Measurements from ENCODE around the gene PHC3. TPM values are rescaled to one million over a fixed set of nuclear protein-coding genes. Genes with fewer than 3 reads are reported as not detected.
A peak's percentile ranks its signal among the peaks of the same experiment; 100 is the strongest.

Gene PHC3
- total and polyA plus RNA-seq, 4 donors, result 15.4 to 54.6 (median 23.2) TPM

GRCh38 chr3:170109579-170110293 lies 71.8 kb downstream of the PHC3 start:
- no peak for DNase-seq (ENCODE audit: low read depth in 4 of 6, low spot score in 6 of 6)
- Histone ChIP-seq H3K4me3 (ENCODE audit: low read depth, low read length) (no peak overlapping the region), H3K36me3 (ENCODE audit: control insufficient read depth, insufficient read depth, low read length) (peaks cover 7% of the 10 kb centered on the region), H3K4me1 (ENCODE audit: control insufficient read depth, insufficient read depth, low read length) (no peaks in the 10 kb centered on the region), H3K9me3 (ENCODE audit: control insufficient read depth, insufficient read depth, low read length) (no peaks in the 10 kb centered on the region), H3K27me3 (ENCODE audit: control insufficient read depth, insufficient read depth, low read length) (no peaks in the 10 kb centered on the region), H3K27ac (ENCODE audit: low read depth, low read length) (no peak overlapping the region)
- 95% methylated on average over 2 of the region's 2 CpGs for WGBS (ENCODE audit: insufficient coverage)

GRCh38 chr3:170108955-170109354 lies 72.6 kb downstream of the PHC3 start:
- H3K9me3 ChIP-seq (ENCODE audit: control insufficient read depth, insufficient read depth, low read length), result no peaks in the 10 kb centered on the region
- no peak overlapping the region for H3K4me3 ChIP-seq (ENCODE audit: low read depth, low read length)
- WGBS (ENCODE audit: insufficient coverage), result no CpG with 5 or more reads among the region's 3 CpGs
- no peak overlapping the region for H3K27ac ChIP-seq (ENCODE audit: low read depth, low read length)
- H3K4me1 ChIP-seq (ENCODE audit: control insufficient read depth, insufficient read depth, low read length), result no peaks in the 10 kb centered on the region
- peaks cover 5% of the 10 kb centered on the region for H3K36me3 ChIP-seq (ENCODE audit: control insufficient read depth, insufficient read depth, low read length)
- no peak for DNase-seq (ENCODE audit: low read depth in 4 of 6, low spot score in 6 of 6)
- H3K27me3 ChIP-seq (ENCODE audit: control insufficient read depth, insufficient read depth, low read length), result no peaks in the 10 kb centered on the region

- peak in 1 of 6 donors; percentile 15 for DNase-seq (ENCODE audit: low read depth in 4 of 6, low spot score in 6 of 6)
- WGBS (ENCODE audit: insufficient coverage), result no CpG with 5 or more reads among the region's 1 CpG
- Histone ChIP-seq H3K36me3 (ENCODE audit: control insufficient read depth, insufficient read depth, low read length) (peaks cover 4% of the 10 kb centered on the region), H3K4me3 (ENCODE audit: low read depth, low read length) (no peak overlapping the region), H3K4me1 (ENCODE audit: control insufficient read depth, insufficient read depth, low read length) (no peaks in the 10 kb centered on the region), H3K9me3 (ENCODE audit: control insufficient read depth, insufficient read depth, low read length) (no peaks in the 10 kb centered on the region), H3K27me3 (ENCODE audit: control insufficient read depth, insufficient read depth, low read length) (no peaks in the 10 kb centered on the region), H3K27ac (ENCODE audit: low read depth, low read length) (no peak overlapping the region)
Observed at GRCh38 chr3:170107941-170108340, 73.6 kb downstream of the PHC3 start.

- Histone ChIP-seq H3K4me3 (ENCODE audit: low read depth, low read length) (no peak overlapping the region), H3K27me3 (ENCODE audit: control insufficient read depth, insufficient read depth, low read length) (no peaks in the 10 kb centered on the region), H3K4me1 (ENCODE audit: control insufficient read depth, insufficient read depth, low read length) (no peaks in the 10 kb centered on the region), H3K9me3 (ENCODE audit: control insufficient read depth, insufficient read depth, low read length) (no peaks in the 10 kb centered on the region), H3K36me3 (ENCODE audit: control insufficient read depth, insufficient read depth, low read length) (no peaks in the 10 kb centered on the region), H3K27ac (ENCODE audit: low read depth, low read length) (no peak overlapping the region)
- WGBS (ENCODE audit: insufficient coverage), result 96% methylated on average over 5 of the region's 8 CpGs
- DNase-seq (ENCODE audit: low read depth in 4 of 6, low spot score in 6 of 6), result peak in 1 of 6 donors; percentile 83
Observed at GRCh38 chr3:170102431-170102830, 79.1 kb downstream of the PHC3 start.

GRCh38 chr3:170100944-170101343 lies 80.6 kb downstream of the PHC3 start:
- no peaks in the 10 kb centered on the region for H3K36me3 ChIP-seq (ENCODE audit: control insufficient read depth, insufficient read depth, low read length)

GRCh38 chr3:170098753-170099152 lies 82.8 kb downstream of the PHC3 start:
- WGBS (ENCODE audit: insufficient coverage), result no CpG with 5 or more reads among the region's 1 CpG
- Histone ChIP-seq H3K4me1 (ENCODE audit: control insufficient read depth, insufficient read depth, low read length) (no peaks in the 10 kb centered on the region), H3K4me3 (ENCODE audit: low read depth, low read length) (no peak overlapping the region), H3K27ac (ENCODE audit: low read depth, low read length) (no peak overlapping the region), H3K27me3 (ENCODE audit: control insufficient read depth, insufficient read depth, low read length) (no peaks in the 10 kb centered on the region), H3K9me3 (ENCODE audit: control insufficient read depth, insufficient read depth, low read length) (no peaks in the 10 kb centered on the region), H3K36me3 (ENCODE audit: control insufficient read depth, insufficient read depth, low read length) (no peaks in the 10 kb centered on the region)
- DNase-seq (ENCODE audit: low read depth in 4 of 6, low spot score in 6 of 6), result no peak

More at GRCh38 chr3:170100944-170101343, 80.6 kb downstream of the PHC3 start:
- Histone ChIP-seq H3K27ac (ENCODE audit: low read depth, low read length) (no peak overlapping the region), H3K9me3 (ENCODE audit: control insufficient read depth, insufficient read depth, low read length) (no peaks in the 10 kb centered on the region), H3K27me3 (ENCODE audit: control insufficient read depth, insufficient read depth, low read length) (no peaks in the 10 kb centered on the region), H3K4me1 (ENCODE audit: control insufficient read depth, insufficient read depth, low read length) (no peaks in the 10 kb centered on the region), H3K4me3 (ENCODE audit: low read depth, low read length) (no peak overlapping the region)
- DNase-seq (ENCODE audit: low read depth in 4 of 6, low spot score in 6 of 6), result no peak
- WGBS (ENCODE audit: insufficient coverage), result 88% methylated on average over 1 of the region's 1 CpG

GRCh38 chr3:170096342-170096741 lies 85.2 kb downstream of the PHC3 start:
- Histone ChIP-seq H3K4me3 (ENCODE audit: low read depth, low read length) (no peak overlapping the region), H3K27ac (ENCODE audit: low read depth, low read length) (no peak overlapping the region), H3K9me3 (ENCODE audit: control insufficient read depth, insufficient read depth, low read length) (no peaks in the 10 kb centered on the region), H3K27me3 (ENCODE audit: control insufficient read depth, insufficient read depth, low read length) (no peaks in the 10 kb centered on the region), H3K36me3 (ENCODE audit: control insufficient read depth, insufficient read depth, low read length) (no peaks in the 10 kb centered on the region), H3K4me1 (ENCODE audit: control insufficient read depth, insufficient read depth, low read length) (no peaks in the 10 kb centered on the region)
- no CpG with 5 or more reads among the region's 3 CpGs for WGBS (ENCODE audit: insufficient coverage)
- DNase-seq (ENCODE audit: low read depth in 4 of 6, low spot score in 6 of 6), result no peak

- no peaks in the 10 kb centered on the region for H3K36me3 ChIP-seq (ENCODE audit: control insufficient read depth, insufficient read depth, low read length)
- H3K27ac ChIP-seq (ENCODE audit: low read depth, low read length), result no peak overlapping the region
- no peak overlapping the region for H3K4me3 ChIP-seq (ENCODE audit: low read depth, low read length)
- DNase-seq (ENCODE audit: low read depth in 4 of 6, low spot score in 6 of 6), result no peak
- no peaks in the 10 kb centered on the region for H3K9me3 ChIP-seq (ENCODE audit: control insufficient read depth, insufficient read depth, low read length)
- H3K27me3 ChIP-seq (ENCODE audit: control insufficient read depth, insufficient read depth, low read length), result no peaks in the 10 kb centered on the region
- no peaks in the 10 kb centered on the region for H3K4me1 ChIP-seq (ENCODE audit: control insufficient read depth, insufficient read depth, low read length)
- no CpG with 5 or more reads among the region's 4 CpGs for WGBS (ENCODE audit: insufficient coverage)
Observed at GRCh38 chr3:170095771-170096170, 85.8 kb downstream of the PHC3 start.

GRCh38 chr3:170092907-170093306 lies 88.6 kb downstream of the PHC3 start:
- no peak overlapping the region for H3K27ac ChIP-seq (ENCODE audit: low read depth, low read length)
- no peaks in the 10 kb centered on the region for H3K4me1 ChIP-seq (ENCODE audit: control insufficient read depth, insufficient read depth, low read length)
- H3K36me3 ChIP-seq (ENCODE audit: control insufficient read depth, insufficient read depth, low read length), result peaks cover 2% of the 10 kb centered on the region
- DNase-seq (ENCODE audit: low read depth in 4 of 6, low spot score in 6 of 6), result no peak
- no peaks in the 10 kb centered on the region for H3K9me3 ChIP-seq (ENCODE audit: control insufficient read depth, insufficient read depth, low read length)
- no peak overlapping the region for H3K4me3 ChIP-seq (ENCODE audit: low read depth, low read length)
- 100% methylated on average over 1 of the region's 3 CpGs for WGBS (ENCODE audit: insufficient coverage)
- H3K27me3 ChIP-seq (ENCODE audit: control insufficient read depth, insufficient read depth, low read length), result no peaks in the 10 kb centered on the region

GRCh38 chr3:170090601-170090981 lies 90.9 kb downstream of the PHC3 start:
- no peak for DNase-seq (ENCODE audit: low read depth in 4 of 6, low spot score in 6 of 6)
- no peaks in the 10 kb centered on the region for H3K27me3 ChIP-seq (ENCODE audit: control insufficient read depth, insufficient read depth, low read length)
- no peaks in the 10 kb centered on the region for H3K4me1 ChIP-seq (ENCODE audit: control insufficient read depth, insufficient read depth, low read length)
- H3K9me3 ChIP-seq (ENCODE audit: control insufficient read depth, insufficient read depth, low read length), result no peaks in the 10 kb centered on the region
- H3K36me3 ChIP-seq (ENCODE audit: control insufficient read depth, insufficient read depth, low read length), result peaks cover 2% of the 10 kb centered on the region
- H3K27ac ChIP-seq (ENCODE audit: low read depth, low read length), result no peak overlapping the region
- H3K4me3 ChIP-seq (ENCODE audit: low read depth, low read length), result no peak overlapping the region

Measured in spinal cord (tissue), 10 donors.